HCT116 (cell line): ENCODE results near the gene TIPIN. TPM values are rescaled to one million over a fixed set of nuclear protein-coding genes. Genes with fewer than 3 reads are reported as not detected.

Experiments used
- ATAC-seq: fragments of 200-7000 bp; cut with Tn5 transposase; 2 replicates; pipeline ENCODE4 v1.9.1; 2020; ENCODE audit warnings: mild to moderate bottlenecking, moderate library complexity
- BruUV-seq: library from RNA; stranded (reverse); fragments of 400-500 nt; replicated peaks from 2 replicates; lab custom pipeline; 2021; lab: Mats Ljungman, UMichigan
- CTCF ChIA-PET: fragments of 300-600 bp; sonication (Branson Sonifier 250); formaldehyde crosslinking; loops from one replicate; lab custom pipeline; 2021; ENCODE audit warnings: antibody characterized with exemption; lab: Charles Lee
- POLR2A ChIA-PET: fragments of 300-600, 350-600 bp; sonication (Branson Sonifier 250); formaldehyde crosslinking; loops from one replicate; lab custom pipeline; 2021; ENCODE audit warnings: antibody characterized with exemption; lab: Charles Lee
- RAD21 ChIA-PET, 2 experiments: fragments of 300-600 bp; sonication (Branson Sonifier 250); formaldehyde crosslinking; loops; one replicate each; lab custom pipeline; 2023; ENCODE audit warnings: low total read pairs in 2 of 2; ENCODE audit not compliant: uncharacterized antibody in 2 of 2, unreplicated experiment in 2 of 2, low non-redundant PET in 1 of 2; lab: Charles Lee
- DNase-seq: peaks from one replicate; pipeline ENCODE4 v3.0.0-alpha.2; 2010; ENCODE audit warnings: low read depth, low spot score
- H2AFZ ChIP-seq: fragments of 200-600 bp; shearing (Covaris generic), sonication (generic); 2 replicates; pipeline ENCODE4 v1.6.1; 2017; ENCODE audit warnings: low read depth, mixed run types, mixed read lengths, antibody characterized with exemption, low read length; ENCODE audit not compliant: poor library complexity, severe bottlenecking
- H3K27ac ChIP-seq: 2 replicates; pipeline ENCODE4 v1.5.1; 2012; ENCODE audit warnings: low read depth, low read length
- H3K27me3 ChIP-seq: fragments of 200-600 bp; sonication (generic); 2 replicates; pipeline ENCODE4 v1.6.1; 2016; ENCODE audit warnings: mixed run types, low read length, mixed read lengths; ENCODE audit not compliant: insufficient read depth
- H3K36me3 ChIP-seq, 2 experiments: fragments of 200-500 bp in 1 of 2; fragments of 200-600 bp in 1 of 2; sonication (Bioruptor generic) in 1 of 2; sonication (generic) in 1 of 2; 2 replicates each; pipeline versions ENCODE4 v1.5.1 to v1.6.1; 2014 to 2016; ENCODE audit warnings: low read length in 2 of 2, inconsistent platforms in 1 of 2, mixed read lengths in 1 of 2, mixed run types in 1 of 2; ENCODE audit not compliant: insufficient read depth in 2 of 2, control insufficient read depth in 1 of 2
- H3K4me1 ChIP-seq, 2 experiments: fragments of 200-600 bp in 1 of 2; sonication (generic) in 1 of 2; 2 replicates each; pipeline versions ENCODE4 v1.5.1 to v1.6.1; 2012 to 2017; ENCODE audit warnings: low read length in 2 of 2, inconsistent platforms in 1 of 2, mild to moderate bottlenecking in 1 of 2, mixed read lengths in 1 of 2, mixed run types in 1 of 2, moderate library complexity in 1 of 2; ENCODE audit not compliant: insufficient read depth in 2 of 2, control insufficient read depth in 1 of 2
- H3K4me2 ChIP-seq: fragments of 200-600 bp; sonication (generic); 2 replicates; pipeline ENCODE4 v1.6.1; 2017; ENCODE audit warnings: mixed run types, low read length, mixed read lengths
- H3K4me3 ChIP-seq, 2 experiments: fragments of 200-600 bp in 1 of 2; sonication (generic) in 1 of 2; replicated peaks in 1 of 2; 2 replicates each; pipeline ENCODE4 v1.5.1; 2011 to 2016; ENCODE audit warnings: low read length in 2 of 2, control low read depth in 1 of 2, low read depth in 1 of 2, mild to moderate bottlenecking in 1 of 2, mixed read lengths in 1 of 2, mixed run types in 1 of 2
- H3K79me2 ChIP-seq: fragments of 200-600 bp; sonication (generic); 2 replicates; pipeline ENCODE4 v1.6.1; 2017; ENCODE audit warnings: mild to moderate bottlenecking, mixed run types, low read length, moderate library complexity, mixed read lengths; ENCODE audit not compliant: insufficient read depth
- H3K9ac ChIP-seq: fragments of 200-600 bp; sonication (generic); 2 replicates; pipeline ENCODE4 v1.6.1; 2016; ENCODE audit warnings: low read length, mixed read lengths
- H3K9me2 ChIP-seq: fragments of 200-600 bp; sonication (generic), shearing (Covaris generic); 2 replicates; pipeline ENCODE4 v1.6.1; 2017; ENCODE audit warnings: mixed run types, mild to moderate bottlenecking, moderate library complexity; ENCODE audit not compliant: insufficient read depth
- H3K9me3 ChIP-seq, 2 experiments: fragments of 200-500 bp in 1 of 2; fragments of 200-600 bp in 1 of 2; sonication (Bioruptor generic) in 1 of 2; sonication (generic) in 1 of 2; 2 replicates each; pipeline ENCODE4 v1.6.1; 2014 to 2017; ENCODE audit warnings: low read length in 2 of 2, mixed read lengths in 2 of 2, inconsistent platforms in 1 of 2, low read depth in 1 of 2, mild to moderate bottlenecking in 1 of 2, mixed run types in 1 of 2, moderate library complexity in 1 of 2; ENCODE audit not compliant: control insufficient read depth in 1 of 2, insufficient read depth in 1 of 2
- H4K20me1 ChIP-seq: fragments of 200-600 bp; sonication (generic), shearing (Covaris generic); 2 replicates; pipeline ENCODE4 v1.6.1; 2017; ENCODE audit warnings: mixed run types, mild to moderate bottlenecking, moderate library complexity; ENCODE audit not compliant: insufficient read depth
- CEBPB ChIP-seq: IDR thresholded peaks from 2 replicates; pipeline ENCODE4 v1.6.1; 2012; ENCODE audit warnings: low read depth
- EZH2phosphoT487 ChIP-seq: fragments of 200-600 bp; IDR thresholded peaks from 2 replicates; pipeline ENCODE4 v1.6.1; 2018; ENCODE audit warnings: antibody characterized with exemption, borderline replicate concordance
- YY1 ChIP-seq: IDR thresholded peaks from 2 replicates; pipeline ENCODE4 v1.6.1; 2011; ENCODE audit warnings: low read length, low read depth, moderate library complexity, mild to moderate bottlenecking; ENCODE audit not compliant: insufficient replicate concordance; ENCODE audit errors: extremely low read depth
- ZFX ChIP-seq: fragments of 450-650 bp; IDR thresholded peaks from 2 replicates; pipeline ENCODE4 v1.6.1; 2017
- intact Hi-C: fragments of 100-400 bp; cut with micrococcal nuclease; formaldehyde crosslinking; loops from 2 replicates; pipeline ENCODE4 v1.10.0; 2022
- total RNA-seq: library from RNA; stranded (reverse); gene quantifications from one replicate; pipeline ENCODE4 v1.2.1, GENCODE V29; 2021; ENCODE audit not compliant: unreplicated experiment
- TF ChIP-seq, protein P1 (sequence below): IDR thresholded peaks from 2 replicates; pipeline ENCODE4 v1.6.1; 2012; ENCODE audit warnings: low read depth
- TF ChIP-seq, protein P2 (sequence below): IDR thresholded peaks from 2 replicates; pipeline ENCODE4 v1.6.1; 2012

The TIPIN gene
- total RNA-seq, 1 experiment from 2014 or later = 28.1 TPM

DNA sequence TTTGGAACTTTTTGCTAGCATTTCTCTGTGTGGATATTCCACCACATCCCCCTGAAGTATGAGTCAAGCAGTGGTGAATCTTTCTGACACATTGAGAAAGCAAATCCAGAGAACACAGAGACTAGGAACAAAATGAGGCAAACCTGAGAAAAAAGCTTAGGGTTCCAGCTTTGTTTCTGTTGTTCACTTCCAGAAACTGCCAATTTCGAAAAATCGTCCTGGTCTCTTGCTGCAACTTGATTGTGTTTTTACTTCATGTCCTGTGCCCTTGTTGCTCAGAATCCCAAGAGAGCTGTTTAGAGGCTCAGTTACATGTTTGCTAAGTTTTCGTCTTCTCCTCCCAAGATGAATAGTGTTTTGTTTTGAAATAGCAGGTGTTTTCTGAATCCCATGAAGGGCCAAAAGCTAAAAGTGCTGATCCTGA lies 43.9 kb upstream of the TIPIN start (continued):
- TF ChIP-seq, protein P1, sequence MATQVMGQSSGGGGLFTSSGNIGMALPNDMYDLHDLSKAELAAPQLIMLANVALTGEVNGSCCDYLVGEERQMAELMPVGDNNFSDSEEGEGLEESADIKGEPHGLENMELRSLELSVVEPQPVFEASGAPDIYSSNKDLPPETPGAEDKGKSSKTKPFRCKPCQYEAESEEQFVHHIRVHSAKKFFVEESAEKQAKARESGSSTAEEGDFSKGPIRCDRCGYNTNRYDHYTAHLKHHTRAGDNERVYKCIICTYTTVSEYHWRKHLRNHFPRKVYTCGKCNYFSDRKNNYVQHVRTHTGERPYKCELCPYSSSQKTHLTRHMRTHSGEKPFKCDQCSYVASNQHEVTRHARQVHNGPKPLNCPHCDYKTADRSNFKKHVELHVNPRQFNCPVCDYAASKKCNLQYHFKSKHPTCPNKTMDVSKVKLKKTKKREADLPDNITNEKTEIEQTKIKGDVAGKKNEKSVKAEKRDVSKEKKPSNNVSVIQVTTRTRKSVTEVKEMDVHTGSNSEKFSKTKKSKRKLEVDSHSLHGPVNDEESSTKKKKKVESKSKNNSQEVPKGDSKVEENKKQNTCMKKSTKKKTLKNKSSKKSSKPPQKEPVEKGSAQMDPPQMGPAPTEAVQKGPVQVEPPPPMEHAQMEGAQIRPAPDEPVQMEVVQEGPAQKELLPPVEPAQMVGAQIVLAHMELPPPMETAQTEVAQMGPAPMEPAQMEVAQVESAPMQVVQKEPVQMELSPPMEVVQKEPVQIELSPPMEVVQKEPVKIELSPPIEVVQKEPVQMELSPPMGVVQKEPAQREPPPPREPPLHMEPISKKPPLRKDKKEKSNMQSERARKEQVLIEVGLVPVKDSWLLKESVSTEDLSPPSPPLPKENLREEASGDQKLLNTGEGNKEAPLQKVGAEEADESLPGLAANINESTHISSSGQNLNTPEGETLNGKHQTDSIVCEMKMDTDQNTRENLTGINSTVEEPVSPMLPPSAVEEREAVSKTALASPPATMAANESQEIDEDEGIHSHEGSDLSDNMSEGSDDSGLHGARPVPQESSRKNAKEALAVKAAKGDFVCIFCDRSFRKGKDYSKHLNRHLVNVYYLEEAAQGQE = no peak
- no peak for TF ChIP-seq ZFX

DNA sequence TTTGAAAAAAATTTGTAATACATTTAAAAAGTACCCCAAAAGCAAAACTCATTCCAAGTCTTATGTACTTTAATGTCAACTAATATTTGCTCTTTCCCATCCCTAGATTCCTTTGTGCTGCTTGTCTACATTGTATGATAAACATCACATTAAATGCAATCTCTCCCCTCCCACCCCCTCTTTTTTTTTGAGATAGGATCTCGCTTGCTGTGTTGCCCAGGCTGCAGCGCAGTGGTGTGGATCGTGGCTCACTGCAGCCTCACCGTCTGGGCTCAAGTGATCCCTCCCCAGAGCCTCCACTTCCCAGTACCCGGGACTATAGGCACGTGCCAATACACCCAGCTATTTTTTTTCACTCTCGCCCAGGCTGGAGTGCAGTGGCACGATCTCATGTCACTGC lies 42.8 kb upstream of the TIPIN start:
- peaks cover 0 to 10% of the 10 kb centered on the region in 2 experiments; a peak in 2 of 4 replicates for H3K4me1 ChIP-seq
- POLR2A ChIA-PET = no interaction called here
- no peak overlapping the region for H3K4me2 ChIP-seq
- intact Hi-C loops = no loop called here
- H2AFZ ChIP-seq = no peak overlapping the region
- H3K9me2 ChIP-seq = no peaks in the 10 kb centered on the region
- no peaks in the 10 kb centered on the region for H3K9me3 ChIP-seq
- H3K4me3 ChIP-seq = no peak overlapping the region
- TF ChIP-seq, protein P2, sequence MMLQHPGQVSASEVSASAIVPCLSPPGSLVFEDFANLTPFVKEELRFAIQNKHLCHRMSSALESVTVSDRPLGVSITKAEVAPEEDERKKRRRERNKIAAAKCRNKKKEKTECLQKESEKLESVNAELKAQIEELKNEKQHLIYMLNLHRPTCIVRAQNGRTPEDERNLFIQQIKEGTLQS = no peak
- TF ChIP-seq CEBPB (no peak), EZH2phosphoT487 (no peak), YY1 (no peak)
- ATAC-seq = no peak
- RAD21 ChIA-PET = no interaction called here
- H3K27me3 ChIP-seq = no peaks in the 10 kb centered on the region
- H3K9ac ChIP-seq = no peak overlapping the region
- H3K27ac ChIP-seq = no peak overlapping the region
- H4K20me1 ChIP-seq = 0 out of 2 replicates have a peak, but pooled peaks cover 3% of the 10 kb centered on the region
- H3K79me2 ChIP-seq = peaks cover 91% of the 10 kb centered on the region
- no TSS peak for BruUV-seq
- CTCF ChIA-PET = no interaction called here
- H3K36me3 ChIP-seq = no peaks in the 10 kb centered on the region
- DNase-seq = no peak
